ENCODE results near the gene DCUN1D3. TPM values are rescaled to one million over a fixed set of nuclear protein-coding genes. Genes with fewer than 3 reads are reported as not detected.

The DCUN1D3 gene
- total RNA-seq, 1 donor from 2014 or later, result 12.0 TPM

DNA sequence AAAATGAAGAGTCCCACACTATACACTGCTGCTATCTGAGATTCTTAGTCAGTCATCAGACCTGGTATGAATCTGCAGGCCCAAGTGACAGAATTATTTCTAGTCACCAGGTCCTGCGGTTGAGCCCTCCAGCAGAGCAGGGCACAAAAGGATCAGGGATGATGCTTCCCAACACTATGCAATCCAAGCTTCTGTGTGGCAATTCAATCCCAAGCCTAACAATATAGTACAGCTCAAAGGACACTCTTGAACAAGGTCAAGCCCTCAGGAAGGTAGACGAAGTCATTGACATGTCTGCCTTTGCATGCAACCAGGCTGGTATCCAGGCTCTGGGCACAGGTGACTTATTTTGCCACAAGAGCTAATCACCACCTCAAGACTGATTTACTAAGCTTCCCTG, 5.8 kb downstream of the DCUN1D3 start:
- intact Hi-C loops (cut with micrococcal nuclease), result no loop called here

DNA sequence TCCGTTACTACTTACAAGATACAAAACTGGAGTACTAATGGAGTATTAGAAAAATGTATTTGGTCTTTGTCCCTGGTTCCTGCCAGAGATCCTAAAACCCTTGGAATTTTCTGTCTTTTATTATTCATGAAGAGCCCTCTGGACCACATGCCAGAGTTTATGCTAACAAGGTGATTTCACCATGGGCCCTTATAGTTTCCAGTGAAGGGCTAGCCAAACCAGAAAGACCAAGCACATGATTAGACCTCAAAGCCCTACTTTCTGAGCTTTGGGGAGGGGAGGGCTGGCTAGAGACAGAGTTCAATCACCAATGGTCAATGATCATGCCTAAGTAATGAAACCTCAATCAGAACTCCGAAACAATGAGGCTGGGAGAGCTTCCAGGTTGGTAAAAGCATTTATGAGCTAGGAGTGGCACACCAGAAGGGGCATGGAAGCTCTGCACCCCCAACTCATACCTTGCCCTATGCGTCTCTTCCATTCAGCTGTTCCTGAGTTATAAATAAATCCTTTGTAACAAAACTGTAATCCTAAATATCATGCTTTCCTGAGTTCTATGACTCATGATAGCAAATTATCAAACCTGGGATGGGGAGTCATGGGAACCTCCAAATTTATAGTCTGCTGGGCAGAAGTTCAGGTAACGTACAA, 10.4 kb downstream of the DCUN1D3 start:
- intact Hi-C loops (cut with micrococcal nuclease), result no loop called here

GRCh38 chr16:20887207-20887606, 13.0 kb downstream of the DCUN1D3 start:
- intact Hi-C loops (cut with micrococcal nuclease), result no loop called here

- intact Hi-C loops (cut with micrococcal nuclease), result no loop called here
Observed at GRCh38 chr16:20886320-20886719, 13.8 kb downstream of the DCUN1D3 start.

GRCh38 chr16:20884240-20884556, 16.0 kb downstream of the DCUN1D3 start:
- intact Hi-C loops (cut with micrococcal nuclease), result no loop called here

- intact Hi-C loops (cut with micrococcal nuclease), result no loop called here
Observed at GRCh38 chr16:20883554-20884239, 16.5 kb downstream of the DCUN1D3 start.

DNA sequence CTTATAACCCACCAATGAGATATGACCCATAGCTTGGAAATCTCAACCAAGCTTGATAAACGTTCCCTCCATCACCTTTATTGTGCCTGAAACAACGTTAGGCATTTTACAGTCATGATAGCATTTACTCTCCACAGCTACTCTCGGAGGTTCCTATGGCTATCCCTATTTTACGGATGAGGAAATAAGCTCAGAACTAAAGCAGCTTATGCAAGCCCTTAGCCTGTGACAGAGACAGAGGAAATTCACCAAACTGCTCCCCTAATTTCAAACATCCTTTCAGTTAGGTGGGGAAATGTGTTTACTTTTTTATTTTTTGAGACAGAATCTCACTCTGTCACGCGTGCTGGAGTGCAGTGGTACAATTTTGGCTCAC, 18.7 kb downstream of the DCUN1D3 start:
- intact Hi-C loops (cut with micrococcal nuclease), result no loop called here

DNA sequence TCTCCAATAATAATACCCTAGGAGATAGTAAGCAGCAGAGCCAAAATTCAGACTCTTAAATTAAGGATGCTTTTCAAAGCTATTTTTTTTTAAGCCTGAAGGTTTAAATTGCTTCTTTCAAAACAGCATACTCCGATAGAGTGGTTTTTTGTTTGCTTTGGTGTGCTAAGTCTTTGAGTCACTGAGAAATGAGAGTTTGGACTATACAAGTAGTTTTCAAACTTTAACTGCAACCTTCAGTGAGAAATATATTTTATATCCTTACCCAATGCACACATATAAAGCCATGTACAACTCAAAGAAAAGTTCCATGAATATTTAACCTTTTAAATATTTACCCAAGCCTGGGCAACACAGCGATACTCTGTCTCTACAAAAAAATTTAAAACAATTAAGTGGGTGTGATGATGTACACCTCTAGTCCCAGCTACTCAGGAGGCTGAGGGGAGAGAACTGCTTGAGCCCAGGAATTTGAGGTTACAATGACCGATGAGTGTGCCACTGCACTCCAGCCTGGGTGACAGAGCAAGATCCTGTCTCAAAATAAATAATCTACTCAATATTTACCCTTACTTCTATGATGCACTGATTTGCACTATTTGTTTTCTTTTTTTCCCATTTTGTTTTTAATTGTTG, 19.2 kb downstream of the DCUN1D3 start:
- intact Hi-C loops (cut with micrococcal nuclease), result no loop called here

DNA sequence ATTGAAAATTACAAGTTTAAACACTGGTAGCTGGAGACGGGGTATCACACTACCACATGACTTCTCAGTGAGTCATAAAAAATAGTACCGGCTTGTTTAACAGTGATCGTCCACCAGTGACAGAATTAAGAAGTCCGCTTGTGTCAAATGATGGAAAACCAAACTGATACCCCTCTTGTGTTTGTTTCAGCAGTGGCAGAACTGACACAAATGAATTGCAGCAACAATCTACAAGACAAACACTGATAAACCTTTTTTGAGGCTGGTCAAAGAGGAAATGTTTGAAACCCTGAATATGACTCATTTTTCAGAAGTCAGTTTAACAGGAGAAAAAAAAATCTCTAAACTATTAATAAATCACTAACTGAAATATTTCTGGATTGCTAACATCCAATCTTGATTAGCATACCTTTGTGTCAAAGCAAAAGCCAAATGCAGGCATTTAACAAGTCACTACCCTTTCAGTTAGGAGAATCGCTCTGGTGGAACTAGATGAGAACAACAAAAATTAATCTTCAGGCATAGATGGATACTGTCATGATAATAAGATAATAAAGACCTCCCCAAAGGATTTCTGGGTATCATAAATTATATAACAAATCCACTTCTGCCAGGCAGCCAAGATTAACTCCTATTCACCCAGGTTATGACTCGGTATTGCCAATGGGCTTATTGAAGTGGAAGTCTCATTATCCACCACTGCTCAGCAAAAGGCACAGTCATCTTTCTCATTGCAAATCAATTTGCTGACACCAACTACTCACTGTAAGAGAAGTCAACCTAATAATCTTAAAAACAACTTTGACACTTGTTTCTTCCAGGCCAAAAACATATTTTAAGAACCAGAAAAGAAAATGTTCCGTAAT, 20.8 kb downstream of the DCUN1D3 start:
- intact Hi-C loops (cut with micrococcal nuclease), result no loop called here

DNA sequence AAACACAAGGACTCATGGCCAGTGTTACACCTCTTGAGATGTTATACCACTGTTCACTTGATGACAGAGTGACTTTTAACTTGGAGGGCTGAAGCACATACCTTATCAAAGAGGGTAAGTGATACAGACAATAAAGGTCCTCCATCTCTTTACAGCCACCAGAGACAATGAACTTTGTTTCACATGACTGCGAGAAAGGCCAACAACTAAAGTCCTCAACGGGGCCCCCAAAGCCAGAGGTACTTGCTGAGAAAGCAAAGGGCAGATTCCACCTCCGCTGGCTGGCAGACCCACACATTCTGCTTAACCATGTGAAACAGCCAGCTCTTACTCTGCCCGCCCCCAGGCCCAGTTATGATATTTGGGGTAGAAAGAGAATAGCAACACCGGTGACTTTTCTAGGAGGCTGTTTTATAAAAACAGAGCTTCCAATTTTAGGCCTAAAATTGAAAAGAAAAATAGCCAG, 21.4 kb downstream of the DCUN1D3 start:
- intact Hi-C loops (cut with micrococcal nuclease), result no loop called here

DNA sequence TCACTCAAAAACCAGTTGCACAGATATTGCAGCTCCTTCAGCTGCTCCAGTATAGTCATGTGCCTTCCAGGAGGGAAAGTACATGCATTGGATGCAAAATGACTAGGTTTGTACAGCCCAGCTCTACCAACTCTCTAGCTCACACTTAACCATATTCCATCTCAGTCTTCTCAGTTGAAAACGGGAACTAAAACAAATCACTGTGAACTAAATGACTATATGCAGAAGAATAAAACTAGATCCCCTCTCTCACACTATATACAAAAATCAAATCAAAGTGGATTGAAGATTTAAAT, 24.9 kb downstream of the DCUN1D3 start:
- intact Hi-C loops (cut with micrococcal nuclease), result no loop called here

DNA sequence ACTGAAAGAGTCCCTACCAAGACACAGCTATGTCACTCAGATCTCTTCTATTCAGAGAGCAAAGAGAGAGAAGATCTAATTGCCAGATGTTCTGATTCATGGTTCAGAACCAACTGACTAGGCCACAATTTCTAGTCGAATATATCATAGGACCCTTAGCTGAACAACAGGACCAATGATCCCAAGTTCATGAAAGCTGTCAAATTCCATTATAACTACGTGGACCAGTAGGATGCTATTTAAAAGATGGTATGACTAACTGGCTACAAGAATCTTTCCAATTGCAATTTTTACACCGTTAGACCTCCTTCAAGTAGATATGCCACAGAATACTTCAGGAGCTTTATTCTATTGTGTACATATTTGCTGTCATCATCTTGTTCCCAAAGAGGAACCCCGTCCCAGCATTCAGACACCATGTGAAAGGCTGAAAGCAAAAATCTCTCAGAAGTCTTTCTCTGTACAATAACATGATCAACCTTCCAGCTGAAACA, 26.0 kb downstream of the DCUN1D3 start:
- intact Hi-C loops (cut with micrococcal nuclease), result loop anchor here (1.0 kb wide), 3 partner anchors 26 to 133 kb away; partner anchors contain the start of genes DCUN1D3, LYRM1 and THUMPD1

DNA sequence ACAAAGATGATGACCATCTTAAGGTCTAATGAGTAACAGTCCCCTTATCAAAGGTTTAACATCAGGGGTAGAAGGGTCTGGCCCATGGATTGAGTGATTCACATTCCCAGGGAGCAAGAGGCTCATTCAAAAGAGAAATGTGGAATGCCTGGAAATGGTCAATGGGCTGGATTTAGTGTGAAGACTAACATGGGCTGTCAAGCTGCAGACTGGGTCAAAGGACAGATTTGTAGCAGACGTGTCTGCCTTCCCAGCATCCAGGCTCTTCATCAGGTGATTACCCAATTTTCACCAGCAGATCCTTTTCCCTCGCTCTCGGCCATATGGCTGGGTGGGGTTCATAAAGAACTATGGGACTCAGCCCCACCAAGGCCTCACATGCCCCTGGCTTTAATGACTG, 26.8 kb downstream of the DCUN1D3 start:
- intact Hi-C loops (cut with micrococcal nuclease), result no loop called here

GRCh38 chr16:20871941-20872815, 28.0 kb downstream of the DCUN1D3 start:
- intact Hi-C loops (cut with micrococcal nuclease), result no loop called here

DNA sequence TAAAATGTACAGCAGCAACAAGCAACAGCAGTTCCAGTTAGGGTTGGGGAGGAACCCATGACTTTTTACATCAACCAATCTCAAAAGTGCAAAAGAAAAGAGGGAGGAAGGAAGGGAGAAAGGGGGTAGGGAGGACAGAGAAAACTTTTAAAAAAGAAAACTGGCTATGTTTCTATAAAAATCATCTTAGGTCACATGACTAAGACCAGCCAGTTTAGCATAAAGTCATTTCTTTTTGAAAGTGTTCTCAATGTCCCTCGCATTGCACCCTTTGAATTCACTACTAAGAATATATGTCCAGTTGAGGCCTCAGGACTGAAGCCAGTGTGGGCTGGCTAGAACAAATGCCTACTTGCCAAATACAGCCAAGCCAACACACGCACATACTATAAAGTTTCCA, 28.9 kb downstream of the DCUN1D3 start:
- intact Hi-C loops (cut with micrococcal nuclease), result no loop called here

DNA sequence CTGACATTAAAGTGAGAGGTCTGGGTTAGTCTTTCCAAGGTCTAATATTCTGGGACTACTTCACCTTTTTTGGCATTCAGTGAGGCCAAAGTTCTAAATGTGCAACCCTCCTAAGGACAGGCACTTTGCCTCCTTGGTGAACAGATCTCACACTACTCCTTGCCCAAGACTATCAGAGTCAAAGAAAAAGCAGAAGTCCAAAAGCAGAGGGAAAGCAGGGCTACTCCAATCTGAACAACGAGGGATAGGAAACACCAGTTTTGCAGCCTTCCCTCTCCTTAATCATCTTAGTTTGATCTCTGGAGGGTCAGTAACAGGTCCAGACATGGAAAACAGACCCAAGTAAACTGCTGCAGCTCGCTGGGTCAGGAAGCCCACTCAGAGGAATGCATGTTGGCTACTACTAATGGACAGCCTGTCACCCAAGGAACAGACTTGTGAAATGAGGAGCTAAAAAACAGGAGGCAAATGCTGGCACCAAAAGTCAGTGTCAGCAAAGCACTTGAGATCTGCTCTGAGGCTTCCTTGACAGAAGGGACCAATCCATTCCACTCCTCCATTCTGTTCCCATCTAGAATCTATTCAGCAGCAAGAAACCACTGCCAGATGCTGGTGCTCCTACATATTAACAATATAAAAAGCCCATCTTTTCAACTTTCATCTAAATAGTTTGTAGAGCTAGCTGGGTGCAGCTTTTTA, 29.9 kb downstream of the DCUN1D3 start:
- intact Hi-C loops (cut with micrococcal nuclease), result no loop called here

GRCh38 chr16:20868890-20869289, 31.3 kb downstream of the DCUN1D3 start:
- intact Hi-C loops (cut with micrococcal nuclease), result no loop called here

- intact Hi-C loops (cut with micrococcal nuclease), result no loop called here
Observed at GRCh38 chr16:20867585-20867984, 32.6 kb downstream of the DCUN1D3 start.

DNA sequence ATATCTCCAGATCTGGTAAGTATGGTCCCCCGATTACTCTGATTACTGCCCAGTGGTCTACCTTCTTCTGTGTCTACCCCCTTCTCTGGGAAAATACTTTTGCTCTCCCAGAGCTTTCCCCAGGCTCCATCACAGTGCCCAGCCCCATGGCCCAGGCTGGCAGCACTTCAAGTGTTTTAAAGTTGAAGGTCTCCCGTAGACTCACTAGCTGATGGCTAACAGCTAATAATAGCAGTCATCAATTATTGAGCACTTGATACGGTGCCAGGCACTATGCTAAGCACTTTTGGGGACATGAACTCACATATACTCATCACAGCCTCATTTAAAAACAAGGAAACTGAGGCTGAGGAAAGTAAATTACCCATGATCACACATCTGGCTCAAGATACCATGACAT, 33.4 kb downstream of the DCUN1D3 start:
- intact Hi-C loops (cut with micrococcal nuclease), result no loop called here

DNA sequence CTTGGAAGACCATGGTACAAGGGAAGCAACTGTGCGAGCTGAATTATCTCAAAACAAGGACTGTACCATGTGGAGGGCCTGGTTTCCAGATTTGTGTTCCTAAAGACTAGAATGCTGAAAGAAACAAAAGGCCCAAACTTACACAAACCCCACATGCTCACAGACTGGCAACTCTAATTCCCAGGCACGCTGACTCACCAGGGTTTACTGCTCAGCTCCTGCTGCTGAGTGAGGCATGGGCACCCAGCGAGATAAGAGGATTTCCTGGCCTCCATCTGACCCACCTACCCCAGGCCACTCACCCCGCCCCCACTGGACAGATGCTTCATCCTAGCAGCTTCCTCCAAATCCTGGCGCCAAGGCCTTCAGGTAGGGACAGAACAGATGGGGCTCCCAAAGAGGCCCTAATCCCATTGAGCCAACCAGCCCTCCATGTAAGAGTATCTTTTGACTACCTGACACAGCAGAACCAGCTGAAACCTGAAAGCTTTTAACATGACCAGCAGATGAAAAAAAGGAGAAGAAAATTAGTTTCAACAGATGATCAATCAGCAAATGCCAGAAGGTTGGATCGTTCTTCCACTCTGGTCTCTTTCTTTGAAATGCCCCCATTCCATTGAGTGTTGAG, 33.9 kb downstream of the DCUN1D3 start:
- intact Hi-C loops (cut with micrococcal nuclease), result no loop called here
